IMR-90 (cell line): Measurements from ENCODE around the gene SARM1. TPM values are rescaled to one million over a fixed set of nuclear protein-coding genes. Genes with fewer than 3 reads are reported as not detected.

Source experiments
- ATAC-seq: fragments of 200-7000 bp; cut with Tn5 transposase; 2 replicates; pipeline ENCODE4 v1.9.1; 2020; ENCODE audit warnings: low read depth, mild to moderate bottlenecking, moderate library complexity
- BruUV-seq: library from RNA; stranded (reverse); fragments of 400-500 nt; replicated peaks from 2 replicates; lab custom pipeline; 2021; lab: Mats Ljungman, UMichigan
- CTCF ChIA-PET: fragments of 300-600 bp; formaldehyde crosslinking; extraction: SDS; loops from one replicate; lab custom pipeline; 2021; ENCODE audit warnings: antibody characterized with exemption; lab: Yijun Ruan, JAX
- POLR2A ChIA-PET: fragments of 300-600 bp; sonication (Branson Sonifier 250); formaldehyde crosslinking; loops from one replicate; lab custom pipeline; 2022; ENCODE audit warnings: antibody characterized with exemption; ENCODE audit not compliant: unreplicated experiment; lab: Charles Lee
- DNase-seq: peaks from one replicate; pipeline ENCODE4 v3.0.0; 2013
- H2AFZ ChIP-seq: replicated peaks from 2 replicates; pipeline ENCODE3; 2013; ENCODE audit warnings: low read length, mild to moderate bottlenecking; ENCODE audit not compliant: poor library complexity
- H2AK5ac ChIP-seq: 2 replicates; pipeline ENCODE4 v1.6.1; 2013; ENCODE audit warnings: low read depth, low read length, inconsistent platforms
- H2AK9ac ChIP-seq: replicated peaks from 2 replicates; pipeline ENCODE3; 2013; ENCODE audit warnings: mild to moderate bottlenecking, low read depth, low read length, moderate library complexity; ENCODE audit not compliant: poor library complexity
- H2BK120ac ChIP-seq: 2 replicates; pipeline ENCODE4 v1.6.1; 2013; ENCODE audit warnings: low read depth, low read length, inconsistent platforms
- H2BK15ac ChIP-seq: 3 replicates; pipeline ENCODE4 v1.6.1; 2013; ENCODE audit warnings: low read depth, low read length, inconsistent platforms
- H2BK20ac ChIP-seq: 2 replicates; pipeline ENCODE4 v1.6.1; 2013; ENCODE audit warnings: low read depth, mild to moderate bottlenecking, inconsistent platforms, low read length, moderate library complexity
- H2BK5ac ChIP-seq: 2 replicates; pipeline ENCODE4 v1.6.1; 2013; ENCODE audit warnings: mild to moderate bottlenecking, low read depth, low read length, inconsistent platforms; ENCODE audit not compliant: poor library complexity, severe bottlenecking
- H3K14ac ChIP-seq: replicated peaks from 2 replicates; pipeline ENCODE4 v1.6.1; 2013; ENCODE audit warnings: low read depth, low read length, inconsistent platforms
- H3K18ac ChIP-seq: 2 replicates; pipeline ENCODE4 v1.6.1; 2013; ENCODE audit warnings: low read depth, low read length, control low read depth
- H3K23ac ChIP-seq: 2 replicates; pipeline ENCODE4 v1.6.1; 2013; ENCODE audit warnings: low read depth, low read length, inconsistent platforms
- H3K27ac ChIP-seq: 2 replicates; pipeline ENCODE4 v1.5.1; 2013; ENCODE audit warnings: mild to moderate bottlenecking, control low read depth, low read length; ENCODE audit not compliant: insufficient read depth
- H3K27me3 ChIP-seq: 2 replicates; pipeline ENCODE4 v1.6.1; 2013; ENCODE audit warnings: low read length; ENCODE audit not compliant: control insufficient read depth, insufficient read depth
- H3K36me3 ChIP-seq: 2 replicates; pipeline ENCODE4 v1.6.1; 2013; ENCODE audit warnings: low read length, mixed read lengths; ENCODE audit not compliant: control insufficient read depth, insufficient read depth
- H3K4ac ChIP-seq: 2 replicates; pipeline ENCODE4 v1.6.1; 2013; ENCODE audit warnings: low read depth, low read length, inconsistent platforms
- H3K4me1 ChIP-seq: 2 replicates; pipeline ENCODE4 v1.6.1; 2013; ENCODE audit warnings: low read length, mixed read lengths; ENCODE audit not compliant: control insufficient read depth, insufficient read depth
- H3K4me2 ChIP-seq: 2 replicates; pipeline ENCODE4 v1.6.1; 2013; ENCODE audit warnings: low read depth, mild to moderate bottlenecking, control low read depth, low read length, moderate library complexity
- H3K4me3 ChIP-seq: 2 replicates; pipeline ENCODE4 v1.5.1; 2013; ENCODE audit warnings: low read depth, mild to moderate bottlenecking, control low read depth, low read length, moderate library complexity; ENCODE audit not compliant: insufficient read depth
- H3K56ac ChIP-seq: 2 replicates; pipeline ENCODE4 v1.6.1; 2013; ENCODE audit warnings: low read length, inconsistent platforms; ENCODE audit not compliant: insufficient read depth; ENCODE audit errors: extremely low read depth
- H3K79me1 ChIP-seq, 2 experiments: 2 replicates each; pipeline ENCODE4 v1.6.1; 2013; ENCODE audit warnings: low read length in 2 of 2, inconsistent platforms in 1 of 2, low read depth in 1 of 2
- H3K9ac ChIP-seq: 2 replicates; pipeline ENCODE4 v1.6.1; 2013; ENCODE audit warnings: low read depth, low read length, control low read depth
- H3K9me1 ChIP-seq: 2 replicates; pipeline ENCODE4 v1.6.1; 2013; ENCODE audit warnings: low read length, inconsistent platforms; ENCODE audit not compliant: insufficient read depth
- H3K9me3 ChIP-seq: 2 replicates; pipeline ENCODE4 v1.6.1; 2013; ENCODE audit warnings: low read length; ENCODE audit not compliant: control insufficient read depth, insufficient read depth
- H4K20me1 ChIP-seq: 2 replicates; pipeline ENCODE4 v1.6.1; 2013; ENCODE audit warnings: low read length, inconsistent platforms; ENCODE audit not compliant: insufficient read depth
- H4K5ac ChIP-seq: 2 replicates; pipeline ENCODE4 v1.6.1; 2013; ENCODE audit warnings: mild to moderate bottlenecking, low read depth, low read length, control low read depth
- H4K8ac ChIP-seq, 2 experiments: 2 replicates each; pipeline ENCODE4 v1.6.1; 2013; ENCODE audit warnings: low read depth in 2 of 2, low read length in 2 of 2, control low read depth in 1 of 2, inconsistent platforms in 1 of 2
- H4K91ac ChIP-seq: 2 replicates; pipeline ENCODE4 v1.6.1; 2013; ENCODE audit warnings: low read depth, low read length, inconsistent platforms; ENCODE audit not compliant: insufficient read depth
- BHLHE40 ChIP-seq: fragments of 150-350 bp; IDR thresholded peaks from 2 replicates; pipeline ENCODE4 v1.6.1; 2016; ENCODE audit warnings: mild to moderate bottlenecking, low read depth, low read length
- CEBPB ChIP-seq: IDR thresholded peaks from 2 replicates; pipeline ENCODE4 v1.6.1; 2012; ENCODE audit warnings: low read depth, low read length, improper control_type of control experiment
- CHD1 ChIP-seq: IDR thresholded peaks from 2 replicates; pipeline ENCODE4 v1.6.1; 2012; ENCODE audit warnings: low read depth, low read length, improper control_type of control experiment
- CTCF ChIP-seq: conservative IDR thresholded peaks from 2 replicates; pipeline ENCODE4 v1.5.1; 2012; ENCODE audit warnings: mild to moderate bottlenecking, low read depth, low read length, improper control_type of control experiment
- ELK1 ChIP-seq: fragments of 150-350 bp; IDR thresholded peaks from 2 replicates; pipeline ENCODE4 v1.6.1; 2016; ENCODE audit warnings: low read depth, mild to moderate bottlenecking, low read length, moderate library complexity, borderline replicate concordance
- FOS ChIP-seq: fragments of 150-350 bp; IDR thresholded peaks from 2 replicates; pipeline ENCODE4 v1.6.1; 2016; ENCODE audit warnings: low read depth, low read length
- MAFK ChIP-seq: IDR thresholded peaks from 2 replicates; pipeline ENCODE4 v1.6.1; 2012; ENCODE audit warnings: low read depth, low read length, improper control_type of control experiment
- MAZ ChIP-seq: IDR thresholded peaks from 2 replicates; pipeline ENCODE4 v1.6.1; 2012; ENCODE audit warnings: low read depth, mild to moderate bottlenecking, low read length, improper control_type of control experiment, moderate library complexity, borderline replicate concordance
- MXI1 ChIP-seq: IDR thresholded peaks from 2 replicates; pipeline ENCODE4 v1.6.1; 2012; ENCODE audit warnings: low read depth, mild to moderate bottlenecking, low read length, moderate library complexity, borderline replicate concordance
- NFE2L2 ChIP-seq: fragments of 150-350 bp; IDR thresholded peaks from 2 replicates; pipeline ENCODE4 v1.6.1; 2016; ENCODE audit warnings: low read depth, mild to moderate bottlenecking, low read length
- POLR2A ChIP-seq: IDR thresholded peaks from 2 replicates; pipeline ENCODE4 v1.6.1; 2012; ENCODE audit warnings: mild to moderate bottlenecking, low read depth, low read length
- RAD21 ChIP-seq: IDR thresholded peaks from 2 replicates; pipeline ENCODE4 v1.6.1; 2012; ENCODE audit warnings: low read length, improper control_type of control experiment
- RCOR1 ChIP-seq: IDR thresholded peaks from 2 replicates; pipeline ENCODE4 v1.6.1; 2012; ENCODE audit warnings: mild to moderate bottlenecking, low read length, improper control_type of control experiment; ENCODE audit not compliant: insufficient replicate concordance
- RFX5 ChIP-seq: IDR thresholded peaks from 2 replicates; pipeline ENCODE4 v1.8.0; 2012; ENCODE audit warnings: low read depth, mild to moderate bottlenecking, low read length, moderate library complexity
- SMC3 ChIP-seq: fragments of 150-350 bp; IDR thresholded peaks from 2 replicates; pipeline ENCODE4 v1.6.1; 2016; ENCODE audit warnings: low read depth, mild to moderate bottlenecking, antibody characterized with exemption, low read length, moderate library complexity
- WGBS, 2 experiments: methylation state at CpG; one replicate each; pipeline versions ENCODE4 v1.1.5 to v1.1.7; 2013; ENCODE audit warnings: missing lambda C conversion rate in 2 of 2; ENCODE audit not compliant: insufficient read length in 1 of 2; ENCODE audit errors: extremely low coverage in 2 of 2; 5-methylcytosine and 5-hydroxymethylcytosine counted together
- dilution Hi-C: fragments of 300-500 bp; cut with HindIII; formaldehyde crosslinking; loops from one replicate; pipeline ENCODE4 v1.14.3; 2018; ENCODE audit warnings: low sequenced_read_pairs; ENCODE audit not compliant: unreplicated experiment
- in situ Hi-C: fragments of 300-500 bp; cut with MboI; formaldehyde crosslinking; loops from 3 replicates; pipeline ENCODE4 v1.14.3; 2019; ENCODE audit warnings: low sequenced_read_pairs, inconsistent platforms, mixed read lengths
- intact Hi-C: fragments of 100-400 bp; cut with micrococcal nuclease; formaldehyde crosslinking; loops from 2 replicates; pipeline ENCODE4 v1.10.0; 2022
- polyA plus RNA-seq, 3 experiments: library from polyadenylated mRNA; depleted of rRNA; stranded (reverse); fragments of >200 nt; gene quantifications; 2 replicates each; pipeline ENCODE4 v1.2.3, GENCODE V29; 2012; ENCODE audit warnings: low replicate concordance in 1 of 3
- total RNA-seq: library from RNA; depleted of rRNA; stranded (reverse); fragments of >200 nt; gene quantifications from 2 replicates; pipeline ENCODE4 v1.2.3, GENCODE V29; 2012
- TF ChIP-seq, protein P1 (sequence below): fragments of 150-350 bp; IDR thresholded peaks from 2 replicates; pipeline ENCODE4 v1.6.1; 2017; ENCODE audit warnings: mild to moderate bottlenecking, antibody characterized with exemption, low read length, low read depth

SARM1 gene
- total and polyA plus RNA-seq, 2 of the 4 experiments (the other 2 are of a cell fraction): 3.4 to 11.4 TPM

DNA sequence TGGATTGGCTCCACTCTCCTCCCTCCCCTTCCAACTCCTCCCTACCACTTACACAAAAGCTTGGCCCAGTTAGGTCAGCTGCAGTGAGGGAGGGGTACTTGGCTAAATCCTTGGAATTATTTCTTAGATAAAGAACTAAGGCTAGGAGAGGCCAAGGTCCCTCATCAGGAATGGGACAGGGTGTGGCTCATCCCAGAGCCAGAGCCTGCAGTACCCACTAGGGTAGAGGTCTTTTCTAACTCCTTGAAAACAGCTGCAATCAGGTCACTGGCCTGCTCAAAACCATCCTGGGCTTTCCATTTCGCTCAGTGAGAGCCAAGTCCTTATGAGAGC is 36.4 kb downstream of the SARM1 start:
- Histone ChIP-seq H2AK9ac (no peak overlapping the region), H2BK120ac (no peak overlapping the region), H3K4ac (no peak overlapping the region), H3K9me1 (peaks cover 12% of the 10 kb centered on the region), H2AFZ (peak overlapping the region; percentile 25), H3K4me1 (peaks cover 3% of the 10 kb centered on the region), H2BK20ac (no peak overlapping the region), H3K4me2 (no peak overlapping the region), H2BK15ac (no peak overlapping the region), H4K8ac (no peak overlapping the region), H3K56ac (no peak overlapping the region), H4K5ac (no peak overlapping the region), H3K36me3 (no peaks in the 10 kb centered on the region), H4K91ac (no peak overlapping the region), H2AK5ac (no peak overlapping the region), H3K14ac (no peak overlapping the region), H3K27me3 (peaks cover 15% of the 10 kb centered on the region), H3K4me3 (no peak overlapping the region), H3K23ac (no peak overlapping the region), H3K9me3 (no peaks in the 10 kb centered on the region), H3K27ac (no peak overlapping the region), H4K20me1 (no peaks in the 10 kb centered on the region), H3K9ac (no peak overlapping the region), H3K79me1 (no peaks in the 10 kb centered on the region), H3K18ac (no peak overlapping the region), H2BK5ac (no peak overlapping the region)
- dilution Hi-C loops: no loop called here
- in situ Hi-C loops: no loop called here
- WGBS, 2 experiments: no CpG with 5 or more reads among the region's 1 CpG
- ATAC-seq (no peak), DNase-seq (no peak)
- no TSS peak for BruUV-seq
- CTCF ChIA-PET: no interaction called here
- TF ChIP-seq CTCF (no peak), CEBPB (no peak), RCOR1 (no peak), MAZ (no peak), CHD1 (no peak), ELK1 (no peak), MAFK (no peak), FOS (no peak), NFE2L2 (no peak), BHLHE40 (no peak), RFX5 (no peak), POLR2A (no peak), RAD21 (no peak), SMC3 (no peak), MXI1 (no peak)
- TF ChIP-seq, protein P1, sequence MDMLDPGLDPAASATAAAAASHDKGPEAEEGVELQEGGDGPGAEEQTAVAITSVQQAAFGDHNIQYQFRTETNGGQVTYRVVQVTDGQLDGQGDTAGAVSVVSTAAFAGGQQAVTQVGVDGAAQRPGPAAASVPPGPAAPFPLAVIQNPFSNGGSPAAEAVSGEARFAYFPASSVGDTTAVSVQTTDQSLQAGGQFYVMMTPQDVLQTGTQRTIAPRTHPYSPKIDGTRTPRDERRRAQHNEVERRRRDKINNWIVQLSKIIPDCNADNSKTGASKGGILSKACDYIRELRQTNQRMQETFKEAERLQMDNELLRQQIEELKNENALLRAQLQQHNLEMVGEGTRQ: no peak
- intact Hi-C loops: loop anchor here (10.0 kb wide), 1 partner anchor 137 kb away; no protein-coding TSS in a partner anchor
- POLR2A ChIA-PET: interaction anchor here (0.6 kb wide), 1 partner anchor 638 kb away, joined by 5 read pairs; no protein-coding TSS in a partner anchor
